ENCODE results near the gene IPO13.

The IPO13 gene

GRCh38 chr1:44015206-44015605 is 68.5 kb downstream of the IPO13 start:
- H3K27me3 ChIP-seq (ENCODE audit: insufficient read depth, low read depth, severe bottlenecking), result no peaks in the 10 kb centered on the region
- no peak for DNase-seq
- no peak overlapping the region for H3K4me3 ChIP-seq (ENCODE audit: low read depth, low read length)
- TF ChIP-seq CTCF (IDR thresholded peaks at IDR 0.05; ENCODE audit: low read depth, low read length), result no peak
- H3K36me3 ChIP-seq, result no peaks in the 10 kb centered on the region
- H3K9me3 ChIP-seq (ENCODE audit: severe bottlenecking), result no peaks in the 10 kb centered on the region
- no peak overlapping the region; the same call in 1 of the 2 replicates for H3K27ac ChIP-seq

- Histone ChIP-seq H3K9me3 (ENCODE audit: severe bottlenecking) (no peaks in the 10 kb centered on the region), H3K4me3 (ENCODE audit: low read depth, low read length) (no peak overlapping the region), H3K27ac (no peak overlapping the region), H3K36me3 (no peaks in the 10 kb centered on the region), H3K27me3 (ENCODE audit: insufficient read depth, low read depth, severe bottlenecking) (no peaks in the 10 kb centered on the region)
- TF ChIP-seq CTCF (IDR thresholded peaks at IDR 0.05; ENCODE audit: low read depth, low read length), result no peak
- no peak for DNase-seq
Observed at GRCh38 chr1:44016041-44016889, 69.5 kb downstream of the IPO13 start.

- Histone ChIP-seq H3K27ac (no peak overlapping the region), H3K9me3 (ENCODE audit: severe bottlenecking) (no peaks in the 10 kb centered on the region), H3K4me3 (ENCODE audit: low read depth, low read length) (no peak overlapping the region), H3K36me3 (no peaks in the 10 kb centered on the region), H3K27me3 (ENCODE audit: insufficient read depth, low read depth, severe bottlenecking) (no peaks in the 10 kb centered on the region)
- no peak for TF ChIP-seq CTCF (IDR thresholded peaks at IDR 0.05; ENCODE audit: low read depth, low read length)
- DNase-seq, result no peak
Observed at GRCh38 chr1:44016890-44017400, 70.2 kb downstream of the IPO13 start.
